ENCODE results near the gene AEBP2. TPM values are rescaled to one million over a fixed set of nuclear protein-coding genes. Genes with fewer than 3 reads are reported as not detected.

Gene AEBP2
- total and polyA plus RNA-seq, 2 experiments from 2014 or later, result 10.4 to 16.6 TPM

- Histone ChIP-seq H3K9me3 (ENCODE audit: low read depth) (no peaks in the 10 kb centered on the region), H3K79me2 (ENCODE audit: insufficient read depth) (no peaks in the 10 kb centered on the region), H3K4me2 (ENCODE audit: unreplicated experiment) (no peak overlapping the region), H3K4me3 (no peak overlapping the region), H3K4me1 (ENCODE audit: insufficient read depth) (no peaks in the 10 kb centered on the region), H3K27me3 (replicated peaks; ENCODE audit: insufficient read depth) (no peaks in the 10 kb centered on the region), H3F3A (ENCODE audit: insufficient read depth) (no peaks in the 10 kb centered on the region), H3K36me3 (ENCODE audit: low read depth) (no peaks in the 10 kb centered on the region), H2AFZ (no peak overlapping the region), H3K27ac (no peak overlapping the region), H3K9ac (no peak overlapping the region), H3K9me2 (ENCODE audit: insufficient read depth) (no peaks in the 10 kb centered on the region), H4K20me1 (ENCODE audit: insufficient read depth) (no peaks in the 10 kb centered on the region)
- in situ Hi-C loops (cut with MboI), result no loop called here
- TF ChIP-seq EZH2phosphoT487 (IDR thresholded peaks at IDR 0.05; ENCODE audit: insufficient read depth, low read depth) (no peak), EZH2 (IDR thresholded peaks at IDR 0.05; ENCODE audit: insufficient read depth, poor library complexity, severe bottlenecking) (no peak)
- DNase-seq, result no peak
These were observed 23.7 kb upstream of the AEBP2 start for GRCh38 chr12:19415563-19415962.

GRCh38 chr12:19419086-19419485 is 20.2 kb upstream of the AEBP2 start:
- 90 to 93% methylated on average over 13 to 14 of the region's 14 CpGs for WGBS, 2 experiments (ENCODE audit: low coverage in 1 of 2, low lambda C conversion rate in 2 of 2, missing lambda C conversion rate in 2 of 2)
- in situ Hi-C loops (cut with MboI), result no loop called here

GRCh38 chr12:19421503-19422282 is 17.6 kb upstream of the AEBP2 start:
- Histone ChIP-seq H3K9me3 (ENCODE audit: low read depth) (no peaks in the 10 kb centered on the region), H3F3A (ENCODE audit: insufficient read depth) (no peaks in the 10 kb centered on the region), H3K4me3 (no peak overlapping the region), H3K36me3 (ENCODE audit: low read depth) (no peaks in the 10 kb centered on the region), H3K79me2 (ENCODE audit: insufficient read depth) (no peaks in the 10 kb centered on the region), H2AFZ (no peak overlapping the region), H4K20me1 (ENCODE audit: insufficient read depth) (no peaks in the 10 kb centered on the region), H3K27me3 (replicated peaks; ENCODE audit: insufficient read depth) (no peaks in the 10 kb centered on the region), H3K9ac (no peak overlapping the region), H3K27ac (no peak overlapping the region), H3K4me1 (ENCODE audit: insufficient read depth) (no peaks in the 10 kb centered on the region), H3K9me2 (ENCODE audit: insufficient read depth) (no peaks in the 10 kb centered on the region), H3K4me2 (ENCODE audit: unreplicated experiment) (no peak overlapping the region)
- in situ Hi-C loops (cut with MboI), result no loop called here
- no peak for DNase-seq
- WGBS, 2 experiments (ENCODE audit: low coverage in 1 of 2, low lambda C conversion rate in 2 of 2, missing lambda C conversion rate in 2 of 2), result 58 to 64% methylated on average over 6 of the region's 6 CpGs
- TF ChIP-seq EZH2 (IDR thresholded peaks at IDR 0.05; ENCODE audit: insufficient read depth, poor library complexity, severe bottlenecking) (no peak), EZH2phosphoT487 (IDR thresholded peaks at IDR 0.05; ENCODE audit: insufficient read depth, low read depth) (no peak)

More at GRCh38 chr12:19419086-19419485, 20.2 kb upstream of the AEBP2 start:
- Histone ChIP-seq H3K27ac (no peak overlapping the region), H3K36me3 (ENCODE audit: low read depth) (no peaks in the 10 kb centered on the region), H4K20me1 (ENCODE audit: insufficient read depth) (no peaks in the 10 kb centered on the region), H3K9me3 (ENCODE audit: low read depth) (no peaks in the 10 kb centered on the region), H3K79me2 (ENCODE audit: insufficient read depth) (no peaks in the 10 kb centered on the region), H2AFZ (no peak overlapping the region), H3K27me3 (replicated peaks; ENCODE audit: insufficient read depth) (no peaks in the 10 kb centered on the region), H3K9me2 (ENCODE audit: insufficient read depth) (no peaks in the 10 kb centered on the region), H3K4me2 (ENCODE audit: unreplicated experiment) (no peak overlapping the region), H3K4me1 (ENCODE audit: insufficient read depth) (no peaks in the 10 kb centered on the region), H3K9ac (no peak overlapping the region), H3K4me3 (no peak overlapping the region), H3F3A (ENCODE audit: insufficient read depth) (no peaks in the 10 kb centered on the region)
- TF ChIP-seq EZH2 (IDR thresholded peaks at IDR 0.05; ENCODE audit: insufficient read depth, poor library complexity, severe bottlenecking) (no peak), EZH2phosphoT487 (IDR thresholded peaks at IDR 0.05; ENCODE audit: insufficient read depth, low read depth) (no peak)
- DNase-seq, result no peak

- no peaks in the 10 kb centered on the region for H3K79me2 ChIP-seq (ENCODE audit: insufficient read depth)
- TF ChIP-seq EZH2phosphoT487 (IDR thresholded peaks at IDR 0.05; ENCODE audit: insufficient read depth, low read depth) (no peak), EZH2 (IDR thresholded peaks at IDR 0.05; ENCODE audit: insufficient read depth, poor library complexity, severe bottlenecking) (no peak)
- H3K27me3 ChIP-seq (replicated peaks; ENCODE audit: insufficient read depth), result no peaks in the 10 kb centered on the region
- H4K20me1 ChIP-seq (ENCODE audit: insufficient read depth), result no peaks in the 10 kb centered on the region
- no peak overlapping the region for H3K9ac ChIP-seq
- no peak overlapping the region for H3K27ac ChIP-seq
- H3K36me3 ChIP-seq (ENCODE audit: low read depth), result no peaks in the 10 kb centered on the region
- H2AFZ ChIP-seq, result no peak overlapping the region
- no peak overlapping the region for H3K4me2 ChIP-seq (ENCODE audit: unreplicated experiment)
- no peak overlapping the region for H3K4me3 ChIP-seq
- no peaks in the 10 kb centered on the region for H3F3A ChIP-seq (ENCODE audit: insufficient read depth)
- DNase-seq, result no peak
- H3K9me2 ChIP-seq (ENCODE audit: insufficient read depth), result no peaks in the 10 kb centered on the region
- in situ Hi-C loops (cut with MboI), result no loop called here
- H3K4me1 ChIP-seq (ENCODE audit: insufficient read depth), result no peaks in the 10 kb centered on the region
- no peaks in the 10 kb centered on the region for H3K9me3 ChIP-seq (ENCODE audit: low read depth)
- 79% methylated on average over 12 of the region's 12 CpGs for WGBS, 2 experiments (ENCODE audit: low coverage in 1 of 2, low lambda C conversion rate in 2 of 2, missing lambda C conversion rate in 2 of 2)
These were observed 15.9 kb upstream of the AEBP2 start for GRCh38 chr12:19423166-19423930.
